AG04450 (cell line): ENCODE data around the gene ARL2. TPM values are rescaled to one million over a fixed set of nuclear protein-coding genes. Genes with fewer than 3 reads are reported as not detected.
A peak's percentile ranks its signal among the peaks of the same experiment; 100 is the strongest.

ENCODE experiments used
- CTCF ChIA-PET: fragments of 300-600, 350-600 bp; formaldehyde crosslinking; extraction: SDS; loops from one replicate; lab custom pipeline; 2022; ENCODE audit warnings: antibody characterized with exemption, inconsistent platforms; lab: Charles Lee
- POLR2A ChIA-PET: fragments of 350-600 bp; formaldehyde crosslinking; extraction: SDS; loops from one replicate; lab custom pipeline; 2021; ENCODE audit warnings: antibody characterized with exemption, inconsistent platforms; lab: Yijun Ruan, JAX
- DNase-seq: peaks from one replicate; pipeline ENCODE4 v3.0.0-alpha.2; 2011; ENCODE audit warnings: low read depth, low spot score
- H3K27ac ChIP-seq: one replicate; pipeline ENCODE4 v1.5.1; 2012; ENCODE audit warnings: low read depth, low read length, control low read depth
- H3K27me3 ChIP-seq: one replicate; pipeline ENCODE4 v1.6.0; 2012; ENCODE audit warnings: low read length; ENCODE audit not compliant: control insufficient read depth, insufficient read depth
- H3K4me3 ChIP-seq: 2 replicates; pipeline ENCODE4 v1.5.1; 2011; ENCODE audit warnings: mild to moderate bottlenecking, low read depth, low read length, control low read depth
- H3K9me3 ChIP-seq: 2 replicates; pipeline ENCODE4 v1.5.1; 2012; ENCODE audit warnings: low read length; ENCODE audit not compliant: control insufficient read depth, insufficient read depth
- polyA plus RNA-seq: library from polyadenylated mRNA; depleted of rRNA; stranded (reverse); fragments of >200 nt; gene quantifications from 2 replicates; pipeline ENCODE4 v1.2.3, GENCODE V29; 2011
- TF ChIP-seq, protein P1 (sequence below): IDR thresholded peaks from 2 replicates; pipeline ENCODE4 v1.5.1; 2011; ENCODE audit warnings: low read depth, low read length, control low read depth, inconsistent platforms

The ARL2 gene
- polyA plus RNA-seq, 1 experiment = 60.7 TPM

DNA sequence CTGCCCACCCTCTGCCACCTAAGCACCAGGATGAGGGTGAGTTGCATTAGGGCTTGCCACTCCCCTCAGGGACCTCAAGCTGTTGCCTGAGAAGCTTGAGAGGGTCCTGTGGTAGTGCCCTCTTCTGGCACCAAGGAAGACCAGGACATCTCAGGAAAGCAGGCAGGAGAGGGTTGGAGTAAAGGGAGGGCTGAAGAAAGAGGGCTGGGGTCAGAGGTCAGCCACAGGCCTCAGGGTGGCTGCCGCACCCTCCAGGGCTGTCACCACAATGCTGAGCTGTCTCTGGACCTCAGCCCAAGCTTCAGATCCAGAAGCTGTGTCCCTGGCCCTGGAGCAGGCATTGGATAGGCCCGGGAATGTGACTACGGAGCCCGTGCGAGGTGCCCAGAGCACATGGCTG lies 31.1 kb downstream of the ARL2 start:
- ChIA-PET CTCF (no interaction called here), POLR2A (no interaction called here)
- no peak for DNase-seq
- Histone ChIP-seq H3K27me3 (no peaks in the 10 kb centered on the region), H3K27ac (no peak overlapping the region), H3K9me3 (no peaks in the 10 kb centered on the region; the same call in 1 of the 2 replicates), H3K4me3 (no peak overlapping the region)
- TF ChIP-seq, protein P1, sequence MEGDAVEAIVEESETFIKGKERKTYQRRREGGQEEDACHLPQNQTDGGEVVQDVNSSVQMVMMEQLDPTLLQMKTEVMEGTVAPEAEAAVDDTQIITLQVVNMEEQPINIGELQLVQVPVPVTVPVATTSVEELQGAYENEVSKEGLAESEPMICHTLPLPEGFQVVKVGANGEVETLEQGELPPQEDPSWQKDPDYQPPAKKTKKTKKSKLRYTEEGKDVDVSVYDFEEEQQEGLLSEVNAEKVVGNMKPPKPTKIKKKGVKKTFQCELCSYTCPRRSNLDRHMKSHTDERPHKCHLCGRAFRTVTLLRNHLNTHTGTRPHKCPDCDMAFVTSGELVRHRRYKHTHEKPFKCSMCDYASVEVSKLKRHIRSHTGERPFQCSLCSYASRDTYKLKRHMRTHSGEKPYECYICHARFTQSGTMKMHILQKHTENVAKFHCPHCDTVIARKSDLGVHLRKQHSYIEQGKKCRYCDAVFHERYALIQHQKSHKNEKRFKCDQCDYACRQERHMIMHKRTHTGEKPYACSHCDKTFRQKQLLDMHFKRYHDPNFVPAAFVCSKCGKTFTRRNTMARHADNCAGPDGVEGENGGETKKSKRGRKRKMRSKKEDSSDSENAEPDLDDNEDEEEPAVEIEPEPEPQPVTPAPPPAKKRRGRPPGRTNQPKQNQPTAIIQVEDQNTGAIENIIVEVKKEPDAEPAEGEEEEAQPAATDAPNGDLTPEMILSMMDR = no peak

DNA sequence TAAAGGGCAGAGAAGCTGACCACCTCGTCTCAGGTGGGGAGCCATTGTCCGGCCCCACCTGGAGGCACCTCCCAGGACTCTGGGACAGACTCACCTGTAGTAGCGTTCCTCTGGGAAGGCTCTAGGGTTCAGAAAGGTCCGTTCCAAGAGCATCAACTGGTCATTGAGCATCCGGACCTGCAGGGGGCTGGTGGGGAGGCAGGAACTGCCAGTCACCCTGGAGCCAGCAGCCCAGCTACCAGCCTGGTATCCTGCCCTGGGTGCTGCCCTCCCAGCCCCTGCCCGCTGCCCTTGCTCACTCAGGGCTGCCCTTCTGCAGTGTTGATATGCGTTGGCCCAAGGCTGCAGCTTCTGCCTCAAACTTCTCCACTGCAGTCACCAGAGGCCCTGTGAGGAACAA lies 31.8 kb downstream of the ARL2 start:
- Histone ChIP-seq H3K4me3 (no peak overlapping the region), H3K27me3 (no peaks in the 10 kb centered on the region), H3K27ac (no peak overlapping the region), H3K9me3 (no peaks in the 10 kb centered on the region; the same call in 1 of the 2 replicates)
- DNase-seq = no peak
- TF ChIP-seq, protein P1 = no peak
- CTCF ChIA-PET = no interaction called here
- POLR2A ChIA-PET = no interaction called here

DNA sequence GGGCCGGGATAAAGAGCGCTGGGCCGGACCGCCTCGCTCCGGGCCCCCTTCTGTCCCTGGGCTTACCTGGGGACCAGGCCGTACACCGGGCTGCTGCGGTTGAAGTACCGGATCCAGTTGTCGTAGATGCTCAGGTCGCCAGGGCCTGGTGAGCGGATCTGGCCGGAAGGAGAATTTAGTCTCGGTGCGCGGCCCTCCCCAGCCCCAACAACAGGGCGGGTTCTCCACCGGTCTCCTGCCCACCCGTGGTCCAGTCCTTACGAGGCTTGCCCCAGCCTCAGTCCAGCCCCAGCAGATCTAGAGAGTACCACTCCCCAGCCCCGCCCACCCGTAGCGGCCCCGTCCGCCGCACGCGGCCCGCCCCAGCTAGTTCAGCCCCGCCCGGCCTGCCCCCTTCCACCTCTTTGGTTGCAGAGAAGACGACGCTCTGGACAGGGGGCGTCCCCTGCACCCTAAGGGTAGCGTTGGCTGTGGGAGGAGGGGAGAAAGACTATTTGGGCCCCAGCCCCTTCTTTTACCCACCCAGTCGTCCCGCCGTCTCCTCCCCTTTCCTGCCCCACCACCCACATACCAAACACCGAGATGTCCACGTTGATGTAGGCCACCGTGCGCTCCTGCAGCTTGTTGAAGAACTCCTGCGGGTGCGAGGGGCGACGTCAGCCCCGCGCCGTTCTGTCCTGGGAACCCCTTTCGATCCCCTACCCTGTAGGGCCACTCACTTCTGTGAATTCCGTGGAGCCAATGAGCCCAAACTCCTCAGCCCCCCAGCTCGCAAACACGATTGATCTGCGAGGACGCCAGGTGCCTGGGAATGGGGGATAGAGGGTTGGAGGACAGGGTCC lies 33.8 kb downstream of the ARL2 start:
- CTCF ChIA-PET = no interaction called here
- TF ChIP-seq, protein P1 = no peak
- DNase-seq = no peak
- H3K27ac ChIP-seq = no peak overlapping the region
- no peaks in the 10 kb centered on the region; the same call in 1 of the 2 replicates for H3K9me3 ChIP-seq
- peaks cover 3% of the 10 kb centered on the region for H3K27me3 ChIP-seq
- peak overlapping the region; percentile 47 for H3K4me3 ChIP-seq
- POLR2A ChIA-PET = no interaction called here

DNA sequence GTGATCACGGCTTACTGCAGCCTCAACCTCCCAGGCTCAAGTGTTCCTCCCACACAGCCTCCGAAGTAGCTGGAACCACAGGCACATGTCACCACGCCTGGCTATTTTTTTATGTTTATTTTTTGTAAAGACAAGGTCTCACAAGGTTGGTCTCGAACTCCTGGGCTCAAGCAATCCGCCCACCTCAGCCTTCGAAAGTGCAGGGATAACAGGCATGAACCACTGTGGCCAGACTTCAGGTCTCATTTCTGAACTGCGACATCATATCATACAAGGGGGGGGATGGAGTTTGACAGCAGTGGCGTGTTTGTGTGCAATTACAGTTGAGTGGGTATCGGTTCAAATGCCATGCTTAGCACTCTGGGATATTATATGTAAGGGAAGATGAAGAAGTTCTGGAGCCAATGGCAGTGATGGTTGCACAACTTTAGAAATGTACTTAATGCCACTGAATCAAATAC lies 37.5 kb downstream of the ARL2 start:
- no peak overlapping the region for H3K27ac ChIP-seq
- H3K9me3 ChIP-seq = no peaks in the 10 kb centered on the region; the same call in 1 of the 2 replicates
- ChIA-PET CTCF (interaction anchor here (0.7 kb wide), 1 partner anchor 43 kb away, joined by 13 read pairs; no protein-coding TSS in a partner anchor), POLR2A (no interaction called here)
- peaks cover 8% of the 10 kb centered on the region for H3K27me3 ChIP-seq
- TF ChIP-seq, protein P1 = no peak
- no peak overlapping the region for H3K4me3 ChIP-seq
- DNase-seq = no peak

DNA sequence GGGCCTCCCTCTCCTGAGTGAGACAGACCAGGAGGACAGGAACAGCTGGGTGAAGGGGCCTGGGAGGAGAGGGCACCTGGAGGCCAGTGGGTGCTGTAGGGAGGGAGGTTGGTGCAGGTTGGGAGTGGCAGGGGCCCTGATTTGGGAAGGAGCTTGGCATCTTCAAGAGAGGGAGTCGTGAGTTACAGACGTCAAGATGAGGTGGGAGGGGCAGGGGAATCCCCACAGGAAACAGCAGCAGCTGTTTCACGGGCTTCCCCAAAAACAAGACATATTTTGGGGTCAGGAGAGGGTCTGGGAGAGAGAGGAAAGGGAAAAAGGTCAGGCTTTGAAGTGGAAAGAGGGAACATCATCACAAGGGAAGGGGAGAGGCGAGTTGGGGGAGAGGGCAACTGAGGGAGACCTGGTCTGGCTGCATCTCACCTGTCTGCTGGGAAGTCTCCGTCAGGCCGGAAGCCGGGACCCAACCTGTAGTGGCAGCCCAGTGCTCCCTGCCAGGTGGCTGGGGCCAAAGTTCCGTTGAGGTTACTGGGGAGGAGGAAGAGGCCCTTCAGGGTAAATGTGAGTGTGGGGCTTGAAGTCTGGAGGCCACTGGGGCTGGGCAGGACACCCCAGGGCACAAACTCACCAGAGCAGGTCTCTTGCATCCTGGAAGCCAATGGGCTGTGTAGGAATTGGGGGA lies 40.0 kb downstream of the ARL2 start:
- no peak for DNase-seq
- CTCF ChIA-PET = no interaction called here
- H3K27ac ChIP-seq = no peak overlapping the region
- no peak overlapping the region for H3K4me3 ChIP-seq
- POLR2A ChIA-PET = no interaction called here
- no peaks in the 10 kb centered on the region for H3K9me3 ChIP-seq
- TF ChIP-seq, protein P1 = no peak
- H3K27me3 ChIP-seq = peaks cover 8% of the 10 kb centered on the region
